ENCODE results near the gene SPATA33.
"Not testable (repeated sequence)": the region's sequence is repeated elsewhere in the genome, so short reads cannot be mapped to it uniquely, and the experiment has no call there.

SPATA33 gene

GRCh38 chr16:89660146-89660545, 2.5 kb downstream of the SPATA33 start:
- in situ Hi-C loops (cut with HindIII; ENCODE audit: low sequenced_read_pairs): no loop called here
- TF ChIP-seq, protein P1, sequence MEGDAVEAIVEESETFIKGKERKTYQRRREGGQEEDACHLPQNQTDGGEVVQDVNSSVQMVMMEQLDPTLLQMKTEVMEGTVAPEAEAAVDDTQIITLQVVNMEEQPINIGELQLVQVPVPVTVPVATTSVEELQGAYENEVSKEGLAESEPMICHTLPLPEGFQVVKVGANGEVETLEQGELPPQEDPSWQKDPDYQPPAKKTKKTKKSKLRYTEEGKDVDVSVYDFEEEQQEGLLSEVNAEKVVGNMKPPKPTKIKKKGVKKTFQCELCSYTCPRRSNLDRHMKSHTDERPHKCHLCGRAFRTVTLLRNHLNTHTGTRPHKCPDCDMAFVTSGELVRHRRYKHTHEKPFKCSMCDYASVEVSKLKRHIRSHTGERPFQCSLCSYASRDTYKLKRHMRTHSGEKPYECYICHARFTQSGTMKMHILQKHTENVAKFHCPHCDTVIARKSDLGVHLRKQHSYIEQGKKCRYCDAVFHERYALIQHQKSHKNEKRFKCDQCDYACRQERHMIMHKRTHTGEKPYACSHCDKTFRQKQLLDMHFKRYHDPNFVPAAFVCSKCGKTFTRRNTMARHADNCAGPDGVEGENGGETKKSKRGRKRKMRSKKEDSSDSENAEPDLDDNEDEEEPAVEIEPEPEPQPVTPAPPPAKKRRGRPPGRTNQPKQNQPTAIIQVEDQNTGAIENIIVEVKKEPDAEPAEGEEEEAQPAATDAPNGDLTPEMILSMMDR (IDR thresholded peaks at IDR 0.05; ENCODE audit: low read depth, low read length): no peak
- H3K4me3 ChIP-seq (ENCODE audit: low read depth, low read length): no peak overlapping the region
- no peak for DNase-seq (ENCODE audit: low read depth, low spot score)

- H3K4me3 ChIP-seq (ENCODE audit: low read depth, low read length): no peak overlapping the region
- TF ChIP-seq, protein P1 (IDR thresholded peaks at IDR 0.05; ENCODE audit: low read depth, low read length): no peak
- DNase-seq (ENCODE audit: low read depth, low spot score): no peak
- in situ Hi-C loops (cut with HindIII; ENCODE audit: low sequenced_read_pairs): no loop called here
Observed at GRCh38 chr16:89661215-89661614, 3.6 kb downstream of the SPATA33 start.

DNA sequence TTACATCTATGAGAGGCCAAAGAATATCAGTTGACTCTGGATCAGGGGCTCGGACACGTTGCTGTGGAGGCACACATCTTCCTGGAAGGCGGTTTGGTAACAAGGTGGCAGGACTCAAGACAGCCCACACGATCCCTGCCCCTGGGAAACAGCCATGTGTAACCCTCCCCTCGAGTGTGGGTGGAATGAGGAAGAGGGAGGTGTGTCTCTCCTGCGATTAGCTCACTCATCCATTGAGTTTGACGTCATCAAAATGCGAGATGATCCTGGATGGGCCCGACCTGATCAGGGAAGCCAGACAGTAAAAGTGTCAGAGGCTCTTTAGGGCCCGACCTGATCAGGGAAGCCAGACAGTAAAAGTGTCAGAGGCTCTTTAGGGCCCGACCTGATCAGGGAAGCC, 6.6 kb downstream of the SPATA33 start:
- DNase-seq (ENCODE audit: low read depth, low spot score); in situ Hi-C loops (cut with HindIII; ENCODE audit: low sequenced_read_pairs); H3K4me3 ChIP-seq (ENCODE audit: low read depth, low read length): not testable (repeated sequence)

- in situ Hi-C loops (cut with HindIII; ENCODE audit: low sequenced_read_pairs); H3K4me3 ChIP-seq (ENCODE audit: low read depth, low read length): not testable (repeated sequence)
- TF ChIP-seq, protein P1 (IDR thresholded peaks at IDR 0.05; ENCODE audit: low read depth, low read length): peak; percentile 61
- DNase-seq (ENCODE audit: low read depth, low spot score): peak; percentile 58
Observed at GRCh38 chr16:89667000-89667399, 9.4 kb downstream of the SPATA33 start.

GRCh38 chr16:89667633-89668032, 10.0 kb downstream of the SPATA33 start:
- TF ChIP-seq, protein P1 (IDR thresholded peaks at IDR 0.05; ENCODE audit: low read depth, low read length): no peak

GRCh38 chr16:89668790-89669158, 11.1 kb downstream of the SPATA33 start:
- in situ Hi-C loops (cut with HindIII; ENCODE audit: low sequenced_read_pairs): no loop called here
- H3K4me3 ChIP-seq (ENCODE audit: low read depth, low read length): no peak overlapping the region
- no peak for DNase-seq (ENCODE audit: low read depth, low spot score)
- TF ChIP-seq, protein P1 (IDR thresholded peaks at IDR 0.05; ENCODE audit: low read depth, low read length): no peak

More at GRCh38 chr16:89667633-89668032, 10.0 kb downstream of the SPATA33 start:
- H3K4me3 ChIP-seq (ENCODE audit: low read depth, low read length): no peak overlapping the region
- in situ Hi-C loops (cut with HindIII; ENCODE audit: low sequenced_read_pairs): no loop called here
- DNase-seq (ENCODE audit: low read depth, low spot score): no peak

- in situ Hi-C loops (cut with HindIII; ENCODE audit: low sequenced_read_pairs): no loop called here
Observed at GRCh38 chr16:89669755-89670154, 12.1 kb downstream of the SPATA33 start.

More at GRCh38 chr16:89669755-89670154, 12.1 kb downstream of the SPATA33 start:
- TF ChIP-seq, protein P1 (IDR thresholded peaks at IDR 0.05; ENCODE audit: low read depth, low read length): no peak
- no peak overlapping the region for H3K4me3 ChIP-seq (ENCODE audit: low read depth, low read length)
- DNase-seq (ENCODE audit: low read depth, low spot score): no peak
